HepG2 (cell line): ENCODE data around the gene FCHO1. TPM values are rescaled to one million over a fixed set of nuclear protein-coding genes. Genes with fewer than 3 reads are reported as not detected.

ENCODE experiments used
- ATAC-seq: fragments of 200-7000 bp; cut with Tn5 transposase; 3 replicates; pipeline ENCODE4 v1.9.1; 2020; ENCODE audit warnings: mild to moderate bottlenecking, moderate library complexity
- BruUV-seq: library from RNA; stranded (reverse); fragments of 400-500 nt; replicated peaks from 2 replicates; lab custom pipeline; 2021; lab: Mats Ljungman, UMichigan
- CTCF ChIA-PET: fragments of 300-600 bp; formaldehyde crosslinking; extraction: SDS; loops from one replicate; lab custom pipeline; 2021; ENCODE audit warnings: low total read pairs, inconsistent platforms, low intra/inter-chr PET ratio; lab: Yijun Ruan, JAX
- POLR2A ChIA-PET: fragments of 350-600 bp; sonication (Branson Sonifier 250); formaldehyde crosslinking; loops from one replicate; lab custom pipeline; 2020; ENCODE audit warnings: antibody characterized with exemption, inconsistent platforms; lab: Yijun Ruan, JAX
- DNase-seq: peaks from one replicate; pipeline ENCODE4 v3.0.0-alpha.2; 2015; ENCODE audit warnings: low spot score
- FAIRE-seq: peaks from 3 replicates; lab custom pipeline; 2011; peaks lifted over from hg19 to GRCh38; lab: Jason Lieb, UNC
- H2AFZ ChIP-seq: one replicate; pipeline ENCODE4 v1.6.1; 2011; ENCODE audit warnings: low read length, inconsistent platforms
- H3K27ac ChIP-seq: fragments of 300-600 bp; 3 replicates; pipeline ENCODE4 v1.8.0; 2011; ENCODE audit warnings: mixed run types, mild to moderate bottlenecking, mixed read lengths, low read length, inconsistent platforms; ENCODE audit not compliant: insufficient read depth; ENCODE audit errors: extremely low read length
- H3K27me3 ChIP-seq, 2 experiments: fragments of 200-600 bp in 1 of 2; 2 replicates in 1 of 2; 3 replicates in 1 of 2; pipeline versions ENCODE4 v1.6.0 to v1.8.0; 2011; ENCODE audit warnings: low read length in 2 of 2, mild to moderate bottlenecking in 2 of 2, moderate library complexity in 2 of 2, inconsistent platforms in 1 of 2; ENCODE audit not compliant: insufficient read depth in 2 of 2, control insufficient read depth in 1 of 2
- H3K36me3 ChIP-seq, 2 experiments: fragments of 200-600 bp in 1 of 2; replicated peaks in 1 of 2; 2 replicates in 1 of 2; 3 replicates in 1 of 2; pipeline versions ENCODE4 v1.5.1 to v1.8.0; 2011; ENCODE audit warnings: low read length in 2 of 2, inconsistent platforms in 1 of 2; ENCODE audit not compliant: insufficient read depth in 2 of 2, control insufficient read depth in 1 of 2
- H3K4me1 ChIP-seq: 2 replicates; pipeline ENCODE4 v1.5.1; 2012; ENCODE audit warnings: low read length, inconsistent platforms; ENCODE audit not compliant: insufficient read depth
- H3K4me2 ChIP-seq: 2 replicates; pipeline ENCODE4 v1.6.0; 2011; ENCODE audit warnings: low read depth, low read length, inconsistent platforms
- H3K4me3 ChIP-seq, 3 experiments: fragments of 200-600 bp in 1 of 3; sonication (generic), shearing (Covaris generic) in 1 of 3; replicated peaks in 1 of 3; 2 replicates each; pipeline ENCODE4 v1.5.1; 2011 to 2016; ENCODE audit warnings: low read length in 3 of 3, inconsistent platforms in 2 of 3, low read depth in 2 of 3, mild to moderate bottlenecking in 2 of 3, control low read depth in 1 of 3, mixed read lengths in 1 of 3; ENCODE audit not compliant: insufficient read depth in 1 of 3
- H3K79me2 ChIP-seq: one replicate; pipeline ENCODE4 v1.6.1; 2011; ENCODE audit warnings: low read length, inconsistent platforms; ENCODE audit not compliant: insufficient read depth
- H3K9ac ChIP-seq: 2 replicates; pipeline ENCODE4 v1.6.0; 2011; ENCODE audit warnings: mild to moderate bottlenecking, low read depth, low read length, inconsistent platforms; ENCODE audit not compliant: insufficient read depth
- H3K9me3 ChIP-seq: 2 replicates; pipeline ENCODE4 v1.5.1; 2012; ENCODE audit warnings: mild to moderate bottlenecking, low read length
- H4K20me1 ChIP-seq: 2 replicates; pipeline ENCODE4 v1.6.0; 2011; ENCODE audit warnings: inconsistent platforms, mild to moderate bottlenecking, low read length, moderate library complexity; ENCODE audit not compliant: insufficient read depth
- MEF2D ChIP-seq: sonication (generic); formaldehyde crosslinking; IDR thresholded peaks from 2 replicates; pipeline ENCODE4 v1.5.1; 2020; ENCODE audit warnings: mild to moderate bottlenecking, missing genetic modification reagents
- PBX2 ChIP-seq: IDR thresholded peaks from 2 replicates; pipeline ENCODE4 v1.6.1; 2016; ENCODE audit warnings: control low read depth
- TEAD2 ChIP-seq: sonication (generic); formaldehyde crosslinking; IDR thresholded peaks from 2 replicates; pipeline ENCODE4 v1.9.0; 2021; ENCODE audit warnings: missing genetic modification reagents
- ZKSCAN5 ChIP-seq: sonication (generic); formaldehyde crosslinking; IDR thresholded peaks from 2 replicates; pipeline ENCODE4 v1.5.1; 2020; ENCODE audit warnings: mild to moderate bottlenecking, missing genetic modification reagents
- ZNF281 ChIP-seq: sonication (generic); formaldehyde crosslinking; IDR thresholded peaks from 2 replicates; pipeline ENCODE4 v1.4.0; 2020; ENCODE audit warnings: missing genetic modification reagents, borderline replicate concordance
- ZNF678 ChIP-seq: sonication (generic); formaldehyde crosslinking; IDR thresholded peaks from 2 replicates; pipeline ENCODE4 v1.4.0; 2020; ENCODE audit warnings: mild to moderate bottlenecking, missing genetic modification reagents
- WGBS: methylation state at CpG from one replicate; pipeline ENCODE4 v1.1.6; 2017; ENCODE audit warnings: low lambda C conversion rate; 5-methylcytosine and 5-hydroxymethylcytosine counted together
- in situ Hi-C: cut with HindIII; loops from 2 replicates; pipeline ENCODE4 v1.10.0; 2017; ENCODE audit warnings: low pct_unique_long_range_greater_than_20kb; ENCODE audit not compliant: extremely low pct_ligation_motif_present
- intact Hi-C: fragments of 100-400 bp; cut with micrococcal nuclease; formaldehyde crosslinking; loops from one replicate; pipeline ENCODE4 v1.10.0; 2022; ENCODE audit not compliant: unreplicated experiment
- polyA plus RNA-seq, 8 experiments: library from polyadenylated mRNA; depleted of rRNA in 3 of 8; stranded (reverse) in 7 of 8; unstranded in 1 of 8; fragments of >200 nt; fragmentation: Illumina TruSeq in 4 of 8; extraction: Trizol in 4 of 8; gene quantifications; 2 replicates each; pipeline versions ENCODE4 v1.2.1 to v1.2.3, GENCODE V29; 2011 to 2016; ENCODE audit warnings: low read depth in 4 of 8, missing spikeins in 1 of 8, mixed read lengths in 1 of 8; ENCODE audit not compliant: insufficient read depth in 1 of 8
- total RNA-seq, 5 experiments: library from RNA; depleted of rRNA; stranded (reverse); fragments of >200 nt; fragmentation: Illumina TruSeq; extraction: Trizol; gene quantifications; 2 replicates each; pipeline ENCODE4 v1.2.3, GENCODE V29; 2016; ENCODE audit warnings: low read depth in 1 of 5

Gene FCHO1
- total and polyA plus RNA-seq, 2 of the 13 experiments (the other 11 are each of a cell fraction or from before 2014, with no cell fraction given): 1.3 to 3.1 TPM

- TF ChIP-seq ZNF678 (CRISPR knock-in tag): no peak
- no peak; the same call in none of the 2 replicates for TF ChIP-seq MEF2D (CRISPR knock-in tag)
Observed at GRCh38 chr19:17766543-17767131, 15.4 kb downstream of the FCHO1 start (continued).

- DNase-seq: no peak
Observed at GRCh38 chr19:17767559-17767958, 16.3 kb downstream of the FCHO1 start.

DNA sequence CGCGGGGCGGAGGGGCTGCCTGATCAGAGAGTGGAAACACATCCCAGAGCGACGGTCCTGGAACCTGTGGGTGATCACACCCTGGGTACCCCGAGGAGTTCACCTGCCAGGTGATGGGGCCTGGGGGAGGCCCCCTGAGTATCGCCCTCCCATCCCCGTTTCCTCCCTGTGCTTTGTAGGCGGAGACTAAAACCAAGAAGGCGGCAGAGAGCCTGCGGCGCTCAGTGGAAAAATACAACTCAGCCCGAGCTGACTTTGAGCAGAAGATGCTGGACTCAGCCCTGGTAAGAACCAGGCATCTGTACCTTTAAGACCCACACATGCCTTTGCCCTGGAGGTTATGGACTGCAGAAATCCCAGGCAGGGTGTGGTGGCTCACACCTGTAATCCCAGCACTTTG, 19.3 kb downstream of the FCHO1 start:
- no peaks in the 10 kb centered on the region for H3K27me3 ChIP-seq
- peaks cover 17% of the 10 kb centered on the region for H3K4me1 ChIP-seq
- no peak overlapping the region for H2AFZ ChIP-seq
- no peaks in the 10 kb centered on the region for H4K20me1 ChIP-seq
- no peaks in the 10 kb centered on the region for H3K79me2 ChIP-seq
- no peak overlapping the region for H3K9ac ChIP-seq
- CTCF ChIA-PET: no interaction called here
- in situ Hi-C loops (loop anchor here (5.0 kb wide), 1 partner anchor 63 kb away; no protein-coding TSS in a partner anchor), intact Hi-C loops (no loop called here)
- H3K4me2 ChIP-seq: no peak overlapping the region
- no peaks in the 10 kb centered on the region for H3K9me3 ChIP-seq
- BruUV-seq: no TSS peak
- H3K36me3 ChIP-seq: no peaks in the 10 kb centered on the region
- H3K27ac ChIP-seq: no peak overlapping the region
- DNase-seq (no peak), FAIRE-seq (no peak), ATAC-seq (no peak)
- POLR2A ChIA-PET: no interaction called here
- 95% methylated on average over 13 of the region's 13 CpGs for WGBS
- no peak overlapping the region for H3K4me3 ChIP-seq
- no peak for TF ChIP-seq ZKSCAN5 (CRISPR knock-in tag)
- no peak for TF ChIP-seq ZNF281 (CRISPR knock-in tag)
- no peak for TF ChIP-seq PBX2
- TF ChIP-seq TEAD2 (CRISPR knock-in tag): no peak

More at GRCh38 chr19:17767559-17767958, 16.3 kb downstream of the FCHO1 start:
- no peak overlapping the region for H3K4me3 ChIP-seq
- no peak overlapping the region for H3K9ac ChIP-seq
- H2AFZ ChIP-seq: no peak overlapping the region
- H3K36me3 ChIP-seq: no peaks in the 10 kb centered on the region
- no peak for TF ChIP-seq ZKSCAN5 (CRISPR knock-in tag)
- BruUV-seq: no TSS peak
- FAIRE-seq (no peak), ATAC-seq (no peak)
- intact Hi-C loops: loop anchor here (2.0 kb wide), 1 partner anchor 63 kb away; no protein-coding TSS in a partner anchor
- in situ Hi-C loops: no loop called here
- H3K9me3 ChIP-seq: no peaks in the 10 kb centered on the region
- no peaks in the 10 kb centered on the region for H4K20me1 ChIP-seq
- H3K27me3 ChIP-seq: no peaks in the 10 kb centered on the region
- no peaks in the 10 kb centered on the region for H3K79me2 ChIP-seq
- H3K4me1 ChIP-seq: peaks cover 28% of the 10 kb centered on the region
- no peak overlapping the region for H3K27ac ChIP-seq
- ChIA-PET POLR2A (interaction anchor here (2.0 to 2.4 kb wide), 2 partner anchors 80 to 92 kb away, joined by 9 to 18 read pairs; partner anchors contain the start of genes JAK3 and RPL18A), CTCF (no interaction called here)
- H3K4me2 ChIP-seq: no peak overlapping the region
- 82% methylated on average over 1 of the region's 1 CpG for WGBS
